HG03135 (cell line): ENCODE data around the gene PBX1.
"Not testable (repeated sequence)": the region's sequence is repeated elsewhere in the genome, so short reads cannot be mapped to it uniquely, and the experiment has no call there.

Experiments
- ATAC-seq: cut with Tn5 transposase; IDR thresholded peaks from one replicate; pipeline ENCODE4 v1.9.1; 2021; ENCODE audit warnings: mild to moderate bottlenecking, moderate library complexity; ENCODE audit not compliant: unreplicated experiment

The PBX1 gene

GRCh38 chr1:164558461-164559341, at the start of gene PBX1:
PBX1 (plus strand) TSS chr1:164559184.
- ATAC-seq, result peak; percentile 100

- no peak for ATAC-seq
These were observed 48.5 kb upstream of the PBX1 start for GRCh38 chr1:164510435-164510834.

GRCh38 chr1:164511001-164511705, 47.8 kb upstream of the PBX1 start:
- ATAC-seq, result no peak

GRCh38 chr1:164515231-164515630, 43.8 kb upstream of the PBX1 start:
- ATAC-seq, result no peak

- no peak for ATAC-seq
These were observed 43.2 kb upstream of the PBX1 start for GRCh38 chr1:164515711-164516331.

GRCh38 chr1:164516591-164516990, 42.4 kb upstream of the PBX1 start:
- no peak for ATAC-seq

- no peak for ATAC-seq
These were observed 40.2 kb upstream of the PBX1 start for GRCh38 chr1:164518692-164519332.

GRCh38 chr1:164519426-164519825, 39.6 kb upstream of the PBX1 start:
- no peak for ATAC-seq

GRCh38 chr1:164524810-164525209, 34.2 kb upstream of the PBX1 start:
- no peak for ATAC-seq

GRCh38 chr1:164534863-164535610, 23.9 kb upstream of the PBX1 start:
- ATAC-seq, result no peak

GRCh38 chr1:164552463-164552988, 6.5 kb upstream of the PBX1 start:
- not testable (repeated sequence) for ATAC-seq

- no peak for ATAC-seq
These were observed 1.7 kb upstream of the PBX1 start for GRCh38 chr1:164557270-164557669.

- no peak for ATAC-seq
These were observed 513 bp downstream of the PBX1 start for GRCh38 chr1:164559342-164560051.

GRCh38 chr1:164560121-164560541, 1.1 kb downstream of the PBX1 start:
- ATAC-seq, result no peak

GRCh38 chr1:164560556-164560955, 1.6 kb downstream of the PBX1 start:
- no peak for ATAC-seq

- no peak for ATAC-seq
These were observed 2.0 kb downstream of the PBX1 start for GRCh38 chr1:164561007-164561406.

- no peak for ATAC-seq
These were observed 2.5 kb downstream of the PBX1 start for GRCh38 chr1:164561472-164561871.

- no peak for ATAC-seq
These were observed 3.1 kb downstream of the PBX1 start for GRCh38 chr1:164562061-164562460.

- no peak for ATAC-seq
These were observed 3.5 kb downstream of the PBX1 start for GRCh38 chr1:164562511-164562910.
